HT1080 (cell line): ENCODE measurements around the gene SMC3. TPM values are rescaled to one million over a fixed set of nuclear protein-coding genes. Genes with fewer than 3 reads are reported as not detected.
"Not testable (repeated sequence)": the region's sequence is repeated elsewhere in the genome, so short reads cannot be mapped to it uniquely, and the experiment has no call there.

ENCODE experiments used
- DNase-seq: peaks from one replicate; pipeline ENCODE4 v3.0.0-alpha.2; 2015; ENCODE audit warnings: low read depth
- total RNA-seq: library from RNA; depleted of rRNA; stranded (reverse); fragments of >200 nt; shearing (Covaris generic); gene quantifications from 2 replicates; pipeline ENCODE4 v1.2.3, GENCODE V29; 2014

The SMC3 gene
- total RNA-seq, 1 experiment from 2014 or later: 38.5 TPM

GRCh38 chr10:110576220-110576619, 8.7 kb downstream of the SMC3 start:
- peak; percentile 69 for DNase-seq

GRCh38 chr10:110577056-110577455, 9.6 kb downstream of the SMC3 start:
- no peak for DNase-seq

GRCh38 chr10:110584006-110584405, 16.5 kb downstream of the SMC3 start:
- no peak for DNase-seq

GRCh38 chr10:110591760-110592159, 24.3 kb downstream of the SMC3 start:
- no peak for DNase-seq

- no peak for DNase-seq
Measured at GRCh38 chr10:110597476-110597875, 30.0 kb downstream of the SMC3 start.

- peak; percentile 69 for DNase-seq
Measured at GRCh38 chr10:110600487-110601101, 33.1 kb downstream of the SMC3 start.

- no peak for DNase-seq
Measured at GRCh38 chr10:110601581-110601980, 34.1 kb downstream of the SMC3 start.

GRCh38 chr10:110608087-110608486, 40.6 kb downstream of the SMC3 start:
- no peak for DNase-seq

- peak; percentile 38 for DNase-seq
Measured at GRCh38 chr10:110609605-110610004, 42.1 kb downstream of the SMC3 start.

GRCh38 chr10:110610308-110610774, 42.8 kb downstream of the SMC3 start:
- peak; percentile 66 for DNase-seq

- DNase-seq: not testable (repeated sequence)
Measured at GRCh38 chr10:110610781-110611180, 43.3 kb downstream of the SMC3 start.

- DNase-seq: no peak
Measured at GRCh38 chr10:110612087-110612486, 44.6 kb downstream of the SMC3 start.

GRCh38 chr10:110612629-110613028, 45.1 kb downstream of the SMC3 start:
- DNase-seq: no peak

GRCh38 chr10:110613341-110613995, 46.0 kb downstream of the SMC3 start:
- no peak for DNase-seq

GRCh38 chr10:110613996-110614495, 46.6 kb downstream of the SMC3 start:
- no peak for DNase-seq

- no peak for DNase-seq
Measured at GRCh38 chr10:110615057-110615747, 47.7 kb downstream of the SMC3 start.

- no peak for DNase-seq
Measured at GRCh38 chr10:110616493-110617033, 49.1 kb downstream of the SMC3 start.

- no peak for DNase-seq
Measured at GRCh38 chr10:110617425-110618229, 50.1 kb downstream of the SMC3 start.

GRCh38 chr10:110618230-110618610, 50.7 kb downstream of the SMC3 start:
- DNase-seq: no peak

GRCh38 chr10:110619514-110620397, 52.3 kb downstream of the SMC3 start:
- no peak for DNase-seq
